CD4-positive, alpha-beta T cell treated with Interferon gamma for 1 hour (primary cell): ENCODE measurements around the gene GARS1.
"Not testable (repeated sequence)": the region's sequence is repeated elsewhere in the genome, so short reads cannot be mapped to it uniquely, and the experiment has no call there.

Experiments used
- DNase-seq: peaks from one replicate; pipeline ENCODE4 v3.0.0-alpha.2; 2020

Gene GARS1

GRCh38 chr7:30633223-30633622 lies 38.5 kb downstream of the GARS1 start:
- no peak for DNase-seq

GRCh38 chr7:30634193-30634626 lies 39.5 kb downstream of the GARS1 start:
- DNase-seq: no peak

DNA sequence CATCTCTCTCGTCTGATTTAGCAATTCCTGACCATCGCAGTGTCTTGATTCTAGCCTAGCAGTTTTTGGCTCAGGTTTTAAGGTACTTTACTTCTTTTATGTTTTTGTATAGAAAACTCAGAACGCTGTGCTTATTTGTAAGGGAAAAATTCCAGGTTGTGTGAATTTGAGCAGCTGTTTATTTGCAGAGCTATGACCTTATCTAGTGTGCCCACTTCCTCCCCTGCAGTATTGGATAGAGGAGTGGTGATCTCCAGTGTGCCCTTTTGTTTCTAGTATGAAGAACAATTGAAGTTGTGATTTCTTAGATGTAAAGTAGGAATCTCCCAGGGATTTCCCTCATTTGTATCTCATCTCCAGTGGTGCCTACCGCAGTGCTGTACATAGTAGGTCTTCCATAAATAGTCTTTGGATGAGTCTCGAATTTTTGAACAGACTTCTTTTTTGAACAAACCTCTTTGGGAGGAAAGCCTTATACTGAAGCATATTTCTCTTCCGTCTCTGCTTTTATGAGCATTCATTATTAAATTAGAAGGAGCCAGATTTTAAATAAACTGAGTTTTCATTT lies 40.0 kb downstream of the GARS1 start:
- DNase-seq: no peak

- DNase-seq: no peak
Observed at GRCh38 chr7:30635798-30636197, 41.1 kb downstream of the GARS1 start.

DNA sequence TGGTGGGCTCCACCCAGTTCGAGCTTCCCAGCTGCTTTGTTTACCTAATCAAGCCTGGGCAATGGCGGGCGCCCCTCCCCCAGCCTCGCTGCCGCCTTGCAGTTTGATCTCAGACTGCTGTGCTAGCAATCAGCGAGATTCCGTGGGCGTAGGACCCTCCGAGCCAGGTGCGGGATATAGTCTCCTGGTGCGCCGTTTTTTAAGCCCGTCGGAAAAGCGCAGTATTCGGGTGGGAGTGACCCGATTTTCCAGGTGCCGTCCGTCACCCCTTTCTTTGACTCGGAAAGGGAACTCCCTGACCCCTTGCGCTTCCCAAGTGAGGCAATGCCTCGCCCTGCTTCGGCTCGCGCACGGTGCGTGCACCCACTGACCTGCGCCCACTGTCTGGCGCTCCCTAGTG lies 47.6 kb downstream of the GARS1 start:
- DNase-seq: not testable (repeated sequence)

DNA sequence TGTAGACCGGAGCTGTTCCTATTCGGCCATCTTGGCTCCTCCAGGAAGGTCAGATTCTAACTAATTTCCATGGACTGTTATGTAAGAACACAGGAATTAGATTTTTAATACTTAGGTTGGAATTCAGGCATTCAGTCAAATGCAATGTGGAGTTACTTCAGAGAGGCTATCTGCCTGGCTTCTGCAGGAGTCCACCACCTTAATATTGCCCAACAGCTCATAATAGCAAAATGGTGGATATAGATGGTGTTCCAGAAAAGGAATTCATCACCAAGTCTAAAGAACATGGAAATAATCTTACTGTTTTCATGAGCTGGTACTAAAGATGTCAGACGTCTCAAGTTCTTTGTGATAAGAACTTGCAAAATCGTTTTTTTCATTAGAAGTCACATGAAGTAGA lies 48.1 kb downstream of the GARS1 start:
- no peak for DNase-seq

DNA sequence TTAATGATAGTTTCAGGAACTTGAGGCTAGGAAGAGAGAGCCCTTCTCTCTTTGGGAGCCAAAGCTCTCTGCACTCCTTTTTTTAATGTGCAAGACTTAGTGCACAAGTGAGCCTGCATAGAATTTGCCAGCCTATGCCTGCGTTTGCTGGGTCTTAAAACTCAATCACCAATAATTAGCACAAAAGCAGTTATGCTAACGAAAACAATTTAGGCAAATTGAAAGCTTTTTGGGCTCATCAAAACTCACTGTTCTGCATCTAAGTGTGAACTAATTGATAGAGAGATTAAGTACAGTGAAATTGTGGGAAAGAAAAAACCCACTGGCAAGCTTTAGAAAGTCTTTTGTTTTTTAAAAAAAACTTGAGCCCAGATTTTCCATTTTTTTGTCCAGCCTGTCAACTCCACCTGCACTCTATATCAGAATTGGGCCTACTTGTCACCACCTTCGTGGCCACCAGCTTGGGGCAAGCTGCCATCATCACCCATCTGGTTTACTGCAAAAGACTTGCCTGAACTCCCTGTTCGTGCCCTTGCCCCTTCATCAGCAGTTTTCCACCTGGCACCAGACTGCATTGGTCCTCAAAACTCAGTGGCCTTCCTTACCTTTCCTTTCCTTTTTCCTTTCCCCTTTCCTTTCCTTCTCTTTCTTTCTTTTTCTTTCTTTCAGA lies 49.7 kb downstream of the GARS1 start:
- DNase-seq: no peak

DNA sequence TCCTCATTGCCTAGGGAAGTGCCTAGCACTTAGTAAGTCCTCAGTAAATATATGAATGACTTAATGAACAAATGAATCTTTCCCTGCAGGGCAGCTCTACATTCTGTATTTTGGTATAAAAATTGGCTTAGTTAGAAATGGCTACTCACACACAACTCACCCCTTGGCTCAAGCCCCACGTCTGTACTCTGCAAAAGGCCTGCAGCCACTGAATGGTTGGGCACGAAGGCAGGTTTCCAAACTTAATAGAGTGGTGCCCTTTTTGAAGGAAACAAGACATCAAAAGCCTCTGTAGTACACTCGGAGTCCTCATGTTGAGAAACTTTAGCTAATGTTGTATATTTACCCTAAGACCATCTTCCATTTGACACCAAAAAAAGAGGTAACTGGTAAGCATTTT lies 51.0 kb downstream of the GARS1 start:
- no peak for DNase-seq

DNA sequence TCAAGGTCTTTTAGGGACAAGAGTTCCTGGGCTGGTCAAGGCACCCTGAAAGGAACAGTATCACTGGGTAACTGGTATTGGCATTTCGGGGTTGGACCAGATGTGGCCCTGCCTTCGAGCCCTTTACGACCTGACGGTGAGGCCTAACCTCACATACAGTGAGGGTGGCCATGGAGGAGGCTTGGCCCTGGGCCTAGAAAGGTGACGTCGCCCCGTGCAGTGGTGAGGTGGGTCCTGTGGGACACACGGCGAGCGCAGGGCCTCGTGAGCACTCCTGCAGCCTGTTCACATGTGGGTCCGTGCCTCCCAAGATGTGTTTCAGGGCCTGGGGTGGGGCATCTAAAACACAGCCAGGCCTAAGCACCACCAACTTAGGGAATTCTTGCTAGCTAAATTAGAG lies 51.5 kb downstream of the GARS1 start:
- no peak for DNase-seq

DNA sequence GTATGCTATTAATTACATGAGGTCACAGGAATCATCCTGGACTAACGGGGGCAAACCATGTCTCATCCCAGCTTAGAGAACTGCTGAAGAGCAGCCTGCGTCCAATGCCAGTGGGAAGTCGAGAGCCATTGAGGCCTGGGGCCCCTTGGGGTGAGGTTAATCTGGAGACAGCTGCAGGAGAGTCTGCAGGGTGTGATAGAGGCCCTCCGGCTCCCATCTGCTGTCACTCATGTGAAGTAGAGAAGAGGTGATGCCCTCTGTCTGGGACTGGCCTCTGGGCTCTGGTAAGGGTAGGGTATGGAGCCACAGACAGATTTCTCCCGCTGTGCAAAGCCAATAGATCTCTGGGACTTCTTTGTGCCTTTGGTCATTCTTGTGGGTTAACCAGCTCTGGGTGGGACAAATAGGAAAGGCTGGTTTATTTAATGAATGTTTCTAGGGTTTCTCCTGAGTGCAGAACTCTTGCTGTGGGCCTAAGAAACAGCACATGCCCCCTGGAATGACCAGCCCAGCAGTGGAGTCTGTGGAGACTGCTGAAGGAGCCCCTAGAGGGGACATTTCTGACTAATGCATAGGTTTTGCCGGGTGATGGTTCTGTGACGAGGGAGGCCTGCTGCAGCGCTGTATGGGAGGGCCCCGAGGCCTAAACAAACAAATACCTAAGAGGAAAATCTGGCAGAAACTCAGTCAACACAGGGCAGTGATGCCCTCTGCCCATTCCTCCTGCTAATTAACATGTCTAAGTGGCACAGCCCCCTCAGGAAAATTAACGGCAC lies 53.1 kb downstream of the GARS1 start:
- no peak for DNase-seq

- DNase-seq: no peak
Observed at GRCh38 chr7:30648744-30649540, 54.3 kb downstream of the GARS1 start.

DNA sequence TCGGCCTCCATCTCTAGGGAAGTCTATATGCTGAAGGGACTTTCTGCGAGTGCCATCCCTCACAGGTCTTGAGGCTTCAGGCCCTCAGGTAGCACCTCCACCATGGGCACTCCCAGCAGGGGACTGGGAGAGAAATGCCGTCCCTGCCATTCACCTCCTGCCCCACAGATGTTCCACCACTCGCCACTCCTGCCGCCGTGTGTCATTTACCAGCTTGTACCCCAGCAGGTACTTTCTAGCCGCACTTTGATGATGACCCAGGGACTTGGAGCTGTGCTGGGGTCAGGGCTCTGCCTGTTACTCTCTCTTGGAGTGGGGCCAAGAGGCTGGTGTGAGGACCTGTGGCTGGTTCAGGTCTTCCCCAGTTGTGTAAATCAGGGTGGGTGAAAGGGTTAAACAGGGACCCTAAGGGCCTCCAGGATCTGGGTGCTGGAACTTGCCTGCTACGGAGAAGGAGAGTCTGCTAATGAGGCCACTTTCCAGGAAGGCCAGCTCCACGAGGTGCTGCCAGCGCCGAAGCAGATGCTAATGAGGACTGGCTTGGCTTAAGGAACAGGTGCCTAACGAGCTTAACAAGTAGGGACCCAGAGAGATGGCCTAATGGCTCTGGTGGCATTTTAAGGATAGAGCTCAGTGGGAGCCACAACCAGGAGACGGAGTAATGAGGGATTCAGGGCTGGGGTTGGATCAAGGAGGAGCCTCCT lies 55.2 kb downstream of the GARS1 start:
- DNase-seq: no peak

- DNase-seq: no peak
Observed at GRCh38 chr7:30650421-30650808, 55.7 kb downstream of the GARS1 start.

DNA sequence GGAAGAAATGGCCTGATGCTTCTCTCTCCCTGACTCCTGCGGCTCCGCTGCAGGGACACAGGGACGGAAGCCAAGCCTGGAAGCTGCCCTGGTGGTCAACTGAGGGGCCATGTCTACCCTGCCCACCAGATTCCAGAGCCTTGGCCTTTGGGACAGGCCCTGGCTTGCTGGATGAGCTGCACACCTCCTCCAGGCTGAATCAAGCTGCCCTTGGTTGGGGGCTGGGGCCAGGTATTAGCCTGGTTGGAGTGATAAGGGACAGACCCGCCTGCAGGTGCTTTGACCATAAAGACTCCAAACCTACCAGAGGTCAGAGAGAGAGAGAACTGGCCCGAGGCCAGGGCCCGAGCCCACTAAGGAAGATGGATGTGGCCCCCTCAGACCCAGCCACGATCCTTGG lies 57.5 kb downstream of the GARS1 start:
- DNase-seq: no peak

DNA sequence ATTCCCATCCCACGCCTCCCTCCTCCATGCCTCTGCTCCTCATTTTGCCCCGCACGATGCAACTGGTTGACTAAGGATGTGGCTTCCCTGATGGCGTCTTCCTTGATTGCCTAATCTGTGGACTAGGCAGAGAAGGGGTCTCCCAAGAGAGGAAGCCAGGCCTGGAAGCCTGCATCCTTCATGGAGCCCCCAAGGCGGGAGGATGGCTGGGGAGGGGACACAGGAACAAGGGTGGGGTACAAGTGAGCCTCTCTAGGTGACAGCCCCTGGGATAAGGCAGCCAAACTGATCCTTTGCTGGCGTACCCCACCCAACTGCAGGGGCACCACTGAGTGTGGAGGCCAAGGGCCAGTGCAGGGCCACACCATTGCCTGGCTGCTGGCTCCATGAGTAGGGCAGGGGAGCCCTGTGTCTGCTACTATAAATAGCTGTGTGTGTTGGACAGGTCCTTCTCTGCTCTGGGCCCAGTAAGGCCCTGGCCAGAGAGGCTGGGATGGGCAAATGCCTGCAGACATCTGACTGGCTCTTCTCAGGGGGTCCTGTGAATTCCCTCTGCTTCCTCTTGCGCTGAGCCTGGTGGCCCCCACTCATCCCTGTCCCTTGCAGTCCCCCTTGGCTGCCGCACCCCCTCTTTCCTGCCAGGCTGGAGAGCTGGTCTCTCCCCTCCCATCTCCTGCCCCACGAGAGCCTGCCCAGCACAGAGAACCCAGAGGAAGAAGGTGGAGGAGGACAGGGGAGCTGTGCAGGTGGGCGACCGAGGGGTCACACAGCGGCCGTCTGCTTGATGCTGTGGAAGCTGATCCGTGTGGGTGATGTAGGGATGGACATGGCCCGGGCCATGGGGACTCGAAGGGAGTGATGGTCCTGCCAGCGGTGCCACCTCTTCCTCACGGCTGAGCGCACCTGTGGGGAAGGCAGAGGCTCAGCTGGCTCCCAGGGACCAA lies 58.3 kb downstream of the GARS1 start:
- no peak for DNase-seq

- no peak for DNase-seq
Observed at GRCh38 chr7:30654296-30655090, 59.8 kb downstream of the GARS1 start.

GRCh38 chr7:30655096-30655970 lies 60.7 kb downstream of the GARS1 start:
- DNase-seq: no peak

- DNase-seq: no peak
Observed at GRCh38 chr7:30656006-30656957, 61.6 kb downstream of the GARS1 start.
